Measurements from ENCODE around the gene UBE2G1. TPM values are rescaled to one million over a fixed set of nuclear protein-coding genes. Genes with fewer than 3 reads are reported as not detected.

Gene UBE2G1
- total RNA-seq, 2 donors from 2014 or later = 26.7 to 29.3 TPM

GRCh38 chr17:4247361-4247970 lies 119.0 kb downstream of the UBE2G1 start:
- intact Hi-C loops (cut with DNase I) = no loop called here
- no peak overlapping the region for H3K4me3 ChIP-seq
- TF ChIP-seq CTCF (IDR thresholded peaks at IDR 0.05) (no peak), POLR2A (IDR thresholded peaks at IDR 0.05) (no peak)

GRCh38 chr17:4246674-4247073 lies 119.8 kb downstream of the UBE2G1 start:
- ATAC-seq (no peak), DNase-seq (no peak)
- peaks cover 40% of the 10 kb centered on the region for H3K4me1 ChIP-seq
- no peaks in the 10 kb centered on the region for H3K36me3 ChIP-seq (replicated peaks in 1 of 2; ENCODE audit: insufficient read depth in 1 of 2, low read depth in 2 of 2)
- intact Hi-C loops (cut with DNase I) = no loop called here
- no peak for TF ChIP-seq CTCF (IDR thresholded peaks at IDR 0.05)
- H3K27me3 ChIP-seq = no peaks in the 10 kb centered on the region
- H3K9me3 ChIP-seq = no peaks in the 10 kb centered on the region
- no peak overlapping the region for H3K4me3 ChIP-seq
- WGBS, 2 donors = 92 to 98% methylated on average over 5 of the region's 5 CpGs
- H3K27ac ChIP-seq = peak overlapping the region in 1 of 4 donors; percentile 69

More at GRCh38 chr17:4247361-4247970, 119.0 kb downstream of the UBE2G1 start:
- Histone ChIP-seq H3K4me1 (peaks cover 40% of the 10 kb centered on the region), H3K36me3 (replicated peaks in 1 of 2; ENCODE audit: insufficient read depth in 1 of 2, low read depth in 2 of 2) (no peaks in the 10 kb centered on the region), H3K27ac (peak overlapping the region; percentile 60 to 72 (median 68)), H3K9me3 (no peaks in the 10 kb centered on the region), H3K27me3 (no peaks in the 10 kb centered on the region)
- ATAC-seq (peak; percentile 67), DNase-seq (peak in 1 of 4 donors; percentile 49)
- WGBS, 2 donors = 33 to 41% methylated on average over 5 of the region's 5 CpGs

- DNase-seq = no peak
- H3K36me3 ChIP-seq (replicated peaks in 1 of 2; ENCODE audit: insufficient read depth in 1 of 2, low read depth in 2 of 2) = peaks cover 0 to 9% of the 10 kb centered on the region in 2 donors
- no peak overlapping the region for H3K27ac ChIP-seq
- no peak for TF ChIP-seq POLR2A (IDR thresholded peaks at IDR 0.05)
- TF ChIP-seq CTCF (IDR thresholded peaks at IDR 0.05) = no peak
- no peak for ATAC-seq
- H3K4me3 ChIP-seq = no peak overlapping the region
- intact Hi-C loops (cut with DNase I) = no loop called here
- peaks cover 10% of the 10 kb centered on the region for H3K4me1 ChIP-seq
- 74 to 82% methylated on average over 9 to 11 of the region's 11 CpGs for WGBS, 2 donors
- H3K27me3 ChIP-seq = no peaks in the 10 kb centered on the region
- H3K9me3 ChIP-seq = no peaks in the 10 kb centered on the region
Observed at GRCh38 chr17:4241535-4241934, 124.9 kb downstream of the UBE2G1 start.

- Histone ChIP-seq H3K27ac (no peak overlapping the region), H3K4me3 (no peak overlapping the region), H3K4me1 (no peaks in the 10 kb centered on the region), H3K36me3 (replicated peaks in 1 of 2; ENCODE audit: insufficient read depth in 1 of 2, low read depth in 2 of 2) (peaks cover 3 to 13% of the 10 kb centered on the region in 2 donors), H3K27me3 (no peaks in the 10 kb centered on the region), H3K9me3 (no peaks in the 10 kb centered on the region)
- intact Hi-C loops (cut with DNase I) = no loop called here
- DNase-seq (no peak), ATAC-seq (no peak)
- WGBS, 2 donors = 47 to 62% methylated on average over 3 of the region's 3 CpGs
- TF ChIP-seq CTCF (IDR thresholded peaks at IDR 0.05) (no peak), POLR2A (IDR thresholded peaks at IDR 0.05) (no peak)
Observed at GRCh38 chr17:4236456-4236855, 130.0 kb downstream of the UBE2G1 start.

All from body of pancreas (tissue), 4 donors.